CD4-positive, alpha-beta T cell treated with Interleukin-12 subunit alpha and Interleukin-12 subunit beta, for 1 hour (primary cell): ENCODE data around the gene KCNE3.
A peak's percentile ranks its signal among the peaks of the same experiment; 100 is the strongest.

Experiments used
- DNase-seq: peaks from one replicate; pipeline ENCODE4 v3.0.0-alpha.2; 2020

KCNE3 gene

GRCh38 chr11:74466916-74467885 is at the start of gene KCNE3:
Gene KCNE3 (minus strand): TSS chr11:74467549. CDS start chr11:74457563, 9,986 bp downstream.
- no peak for DNase-seq

- no peak for DNase-seq
Observed at GRCh38 chr11:74507582-74507981, 40.2 kb upstream of the KCNE3 start.

GRCh38 chr11:74506823-74507222 is 39.5 kb upstream of the KCNE3 start:
- DNase-seq, result no peak

- no peak for DNase-seq
Observed at GRCh38 chr11:74505911-74506310, 38.6 kb upstream of the KCNE3 start.

- DNase-seq, result no peak
Observed at GRCh38 chr11:74504100-74504691, 36.8 kb upstream of the KCNE3 start.

GRCh38 chr11:74494916-74495315 is 27.6 kb upstream of the KCNE3 start:
- no peak for DNase-seq

- DNase-seq, result no peak
Observed at GRCh38 chr11:74493791-74494630, 26.7 kb upstream of the KCNE3 start.

- peak; percentile 97 for DNase-seq
Observed at GRCh38 chr11:74492974-74493790, 25.8 kb upstream of the KCNE3 start, which contains the start of gene LIPT2. Gene LIPT2 (minus strand): TSS chr11:74493724. CDS start chr11:74493703, 21 bp downstream.

GRCh38 chr11:74492084-74492483 is 24.7 kb upstream of the KCNE3 start:
- DNase-seq, result no peak

GRCh38 chr11:74490941-74491340 is 23.6 kb upstream of the KCNE3 start:
- DNase-seq, result no peak

- no peak for DNase-seq
Observed at GRCh38 chr11:74487875-74488274, 20.5 kb upstream of the KCNE3 start.

- DNase-seq, result no peak
Observed at GRCh38 chr11:74485868-74486267, 18.5 kb upstream of the KCNE3 start.

GRCh38 chr11:74480688-74481417 is 13.5 kb upstream of the KCNE3 start:
- no peak for DNase-seq

- no peak for DNase-seq
Observed at GRCh38 chr11:74479732-74480123, 12.4 kb upstream of the KCNE3 start.

- DNase-seq, result no peak
Observed at GRCh38 chr11:74478877-74479731, 11.8 kb upstream of the KCNE3 start.

GRCh38 chr11:74476536-74476935 is 9.2 kb upstream of the KCNE3 start:
- no peak for DNase-seq

GRCh38 chr11:74474316-74474715 is 7.0 kb upstream of the KCNE3 start:
- DNase-seq, result no peak

- no peak for DNase-seq
Observed at GRCh38 chr11:74473382-74474173, 6.2 kb upstream of the KCNE3 start.

- DNase-seq, result no peak
Observed at GRCh38 chr11:74471668-74472429, 4.5 kb upstream of the KCNE3 start.
